RKO (cell line): ENCODE measurements around the gene RIN3.

Experiments
- DNase-seq: peaks from one replicate; pipeline ENCODE4 v3.0.0-alpha.2; 2016; ENCODE audit warnings: low spot score

Gene RIN3

DNA sequence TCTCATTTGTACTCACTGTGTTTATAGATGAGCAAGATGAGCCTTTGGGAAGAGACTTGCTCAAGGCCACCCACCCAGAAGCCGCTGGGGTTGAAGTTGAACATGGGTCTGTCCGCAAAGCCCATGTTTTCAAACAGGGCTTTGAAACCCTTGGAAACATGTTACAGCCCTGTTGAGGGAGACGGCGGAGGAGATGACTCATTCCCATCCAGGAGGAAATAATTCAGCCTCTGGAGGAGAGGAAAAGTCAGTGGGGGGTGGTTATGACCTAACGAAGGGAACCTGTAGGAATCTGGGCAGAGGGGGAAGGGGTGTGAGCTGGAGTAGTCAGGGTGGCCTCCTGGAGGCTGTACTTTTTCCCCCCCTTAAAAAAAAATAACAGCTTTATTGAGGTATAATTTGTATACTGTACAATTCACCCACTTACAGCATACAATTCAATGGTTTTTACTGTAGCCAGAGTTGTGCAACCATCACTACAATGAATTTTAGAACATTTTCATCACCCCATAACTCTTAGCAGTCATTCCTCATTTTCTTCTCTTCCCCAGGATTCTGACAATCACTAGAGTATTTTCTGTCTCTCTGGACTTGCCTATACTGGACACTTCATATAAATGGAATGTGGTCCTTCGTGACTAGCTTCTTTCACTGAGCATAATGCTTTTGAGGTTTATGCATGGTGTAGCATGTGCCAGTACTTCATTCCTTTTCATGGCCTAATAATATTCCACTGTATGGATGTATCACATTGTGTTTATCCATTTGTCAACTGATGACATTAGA, 1.9 kb upstream of the RIN3 start:
- peak; percentile 85 for DNase-seq

DNA sequence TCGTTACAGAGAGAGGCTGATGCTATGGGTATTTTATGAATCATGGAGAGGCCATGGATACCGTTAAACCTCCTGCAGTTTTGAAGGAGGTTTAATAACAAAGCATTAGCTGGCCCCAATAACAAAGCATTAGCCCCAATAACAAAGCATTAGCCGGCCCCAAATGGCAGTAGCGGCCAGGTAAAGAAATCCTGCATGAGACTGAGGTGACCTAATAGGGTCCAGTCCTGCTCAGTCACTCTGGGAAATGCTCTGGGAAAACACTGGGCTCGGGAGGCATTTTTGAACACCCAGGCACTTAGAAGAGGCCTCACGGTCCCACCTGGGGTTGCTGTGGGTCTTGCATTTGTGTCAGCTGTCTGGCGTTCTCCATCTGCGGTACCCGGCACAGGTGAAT, 776 bp upstream of the RIN3 start:
- DNase-seq, result no peak

DNA sequence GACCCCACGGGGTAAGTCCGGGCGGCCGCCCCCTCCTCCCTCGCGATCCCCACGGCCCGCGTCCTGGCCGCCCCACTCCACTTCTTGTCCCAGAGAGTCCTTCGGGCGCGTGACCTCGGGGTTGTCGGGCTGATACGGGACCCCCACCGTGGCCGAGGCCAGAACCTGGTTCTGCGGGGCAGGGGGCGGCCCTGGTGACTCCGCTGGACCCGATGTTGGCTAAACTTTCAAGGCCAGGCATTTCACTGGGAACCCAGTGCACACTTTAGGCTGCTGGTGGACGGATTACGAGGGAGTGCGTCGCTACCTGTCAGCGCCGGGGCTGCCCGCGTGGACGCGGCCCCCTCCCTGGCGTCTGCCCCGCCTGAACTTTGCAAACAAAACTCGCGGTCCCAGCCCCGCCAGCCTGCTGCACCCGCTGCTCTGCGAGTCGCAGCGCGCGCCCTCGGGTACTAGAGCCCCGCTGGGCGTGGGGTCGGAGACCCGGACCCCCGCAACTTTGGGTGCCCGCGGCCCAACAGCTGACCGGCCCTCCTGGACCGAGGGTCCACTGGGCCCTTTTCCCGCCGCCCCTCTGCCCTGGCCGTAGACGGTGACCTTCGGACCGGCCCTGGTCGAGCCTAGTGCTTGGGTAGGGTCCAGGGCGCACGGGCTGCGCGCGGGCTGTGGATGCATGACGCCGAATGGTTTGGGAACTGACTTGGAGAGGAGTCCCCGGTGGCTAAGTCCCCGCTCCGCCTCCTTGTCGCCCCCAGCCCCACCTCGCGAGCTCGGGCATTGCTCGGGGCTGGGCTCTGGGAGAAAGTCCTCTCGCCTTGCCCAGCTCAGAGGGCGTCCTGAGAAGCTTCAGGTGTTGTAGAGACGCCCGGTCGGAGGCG, 624 bp downstream of the RIN3 start:
- DNase-seq, result peak; percentile 35

DNA sequence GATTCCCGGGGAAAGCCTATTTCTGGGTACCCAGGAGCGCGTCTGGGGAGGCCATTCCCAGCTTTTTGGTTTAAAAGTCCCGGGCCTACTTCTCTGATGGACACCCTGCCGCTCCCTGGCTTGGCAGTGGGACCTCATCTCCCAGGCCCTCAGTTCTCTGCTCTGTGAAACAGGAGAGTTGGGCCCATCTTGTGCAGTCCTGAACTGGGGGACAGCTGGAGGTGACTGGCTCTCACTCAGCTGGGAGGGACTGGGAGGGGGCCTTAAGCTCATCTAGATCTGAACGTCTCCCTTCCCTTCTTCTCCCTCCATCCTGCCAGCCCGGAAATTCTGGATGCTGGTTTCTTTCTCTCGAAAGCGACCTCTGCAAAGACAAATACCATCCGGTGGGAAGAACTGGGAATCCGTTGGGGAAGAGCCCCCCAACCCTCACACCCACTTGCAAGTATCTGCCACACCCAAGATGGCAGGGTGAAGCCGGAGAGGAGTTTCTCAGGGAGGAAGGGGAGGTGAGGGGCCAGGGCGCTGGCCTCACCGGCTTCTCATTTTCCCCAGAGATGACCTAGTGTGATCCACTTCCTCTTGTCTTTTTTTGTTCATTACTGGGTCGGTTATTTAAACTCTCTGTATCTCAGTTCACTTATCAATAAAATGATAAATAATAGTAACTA, 1.4 kb downstream of the RIN3 start:
- peak; percentile 12 for DNase-seq

DNA sequence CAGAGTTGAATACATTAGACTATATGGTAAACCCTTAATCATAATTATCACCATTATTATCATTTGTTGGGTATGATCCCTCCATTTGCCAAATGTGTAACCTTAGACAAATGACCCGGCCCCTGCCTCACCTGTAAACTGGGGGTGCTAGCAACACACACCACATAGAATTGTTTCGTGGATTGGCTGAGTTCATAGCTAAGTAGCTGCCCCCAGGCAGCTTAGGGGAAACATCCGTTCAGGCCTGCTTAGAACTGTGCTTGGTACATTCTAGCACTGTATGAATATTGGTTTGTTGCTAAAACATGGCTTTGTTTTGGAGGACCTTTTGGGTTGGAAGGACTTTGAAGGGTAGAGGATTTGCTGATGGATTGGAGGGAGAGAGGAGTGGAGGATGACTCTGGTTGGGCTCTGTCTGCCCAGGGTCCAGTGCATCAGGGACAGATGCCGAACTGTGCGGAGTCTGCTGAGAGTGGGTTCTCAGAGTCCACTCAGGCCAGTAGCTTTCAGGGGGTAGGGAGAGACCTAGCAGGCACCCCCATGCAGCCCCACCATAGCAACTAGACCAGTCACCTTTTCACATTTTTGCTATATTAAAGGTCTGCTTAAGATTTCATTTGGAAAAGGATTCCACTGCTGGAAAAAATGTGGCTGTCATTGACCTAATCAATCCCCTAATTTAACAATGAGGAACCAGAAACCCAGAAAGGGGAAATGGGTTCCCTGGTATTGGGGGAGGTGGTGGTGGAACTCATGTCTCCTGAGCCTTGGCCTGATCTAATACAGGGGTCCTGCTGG, 2.2 kb downstream of the RIN3 start:
- DNase-seq, result no peak

DNA sequence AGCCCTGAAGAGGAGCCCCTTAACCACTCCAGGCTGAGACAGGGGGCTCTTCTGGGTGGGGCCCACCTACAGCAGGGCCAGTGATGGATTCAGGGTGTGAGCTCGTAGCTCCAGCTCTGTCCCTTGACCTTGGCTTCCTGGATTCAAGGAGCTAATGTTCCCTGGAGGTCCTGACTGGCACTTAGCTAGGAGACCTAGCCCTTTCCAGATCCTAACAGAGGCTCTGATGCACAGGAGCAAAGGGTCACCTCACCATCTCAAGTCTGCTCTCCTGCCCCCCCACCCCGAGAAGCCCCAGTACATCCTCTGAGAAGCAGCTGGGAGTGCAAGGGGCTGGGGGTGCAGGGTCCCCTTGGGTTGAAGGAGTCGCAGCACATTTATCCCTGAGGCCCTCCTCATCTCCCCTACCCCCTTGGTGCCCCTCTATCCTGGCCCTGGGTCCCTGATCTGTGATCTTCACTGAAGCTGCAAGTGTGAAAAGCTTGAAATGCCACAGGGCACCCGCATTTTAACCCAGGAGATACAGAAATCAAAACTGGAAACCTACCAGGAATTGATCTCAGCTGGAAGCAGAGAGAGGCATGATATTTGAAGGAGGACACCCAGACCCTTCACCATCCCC, 2.9 kb downstream of the RIN3 start:
- no peak for DNase-seq

DNA sequence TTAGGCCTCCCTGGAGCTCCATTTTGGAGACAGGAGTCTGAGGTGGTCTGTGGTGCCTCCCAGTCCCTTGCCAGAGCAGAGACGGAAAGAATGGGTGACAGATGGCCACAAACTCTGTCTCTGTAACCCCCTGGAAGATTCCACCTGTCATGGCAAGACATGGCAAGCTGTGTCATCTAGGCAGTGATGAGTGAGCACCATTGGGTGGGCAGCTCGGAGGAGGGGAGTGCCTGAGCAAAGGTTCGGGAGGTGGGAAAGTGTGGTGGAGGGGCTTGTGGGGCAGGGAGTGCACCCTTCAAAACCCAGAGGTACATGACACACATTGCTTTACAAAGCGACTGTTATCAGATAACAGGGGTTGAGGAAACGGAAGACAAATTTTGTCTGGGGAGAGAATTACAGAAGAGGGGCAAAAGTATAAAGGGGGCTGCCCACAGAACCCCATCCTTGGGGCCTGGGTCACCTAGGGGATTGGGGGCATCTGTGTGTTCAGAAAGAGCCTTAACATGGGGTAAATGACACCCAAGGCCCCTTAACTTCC, 3.5 kb downstream of the RIN3 start:
- no peak for DNase-seq

DNA sequence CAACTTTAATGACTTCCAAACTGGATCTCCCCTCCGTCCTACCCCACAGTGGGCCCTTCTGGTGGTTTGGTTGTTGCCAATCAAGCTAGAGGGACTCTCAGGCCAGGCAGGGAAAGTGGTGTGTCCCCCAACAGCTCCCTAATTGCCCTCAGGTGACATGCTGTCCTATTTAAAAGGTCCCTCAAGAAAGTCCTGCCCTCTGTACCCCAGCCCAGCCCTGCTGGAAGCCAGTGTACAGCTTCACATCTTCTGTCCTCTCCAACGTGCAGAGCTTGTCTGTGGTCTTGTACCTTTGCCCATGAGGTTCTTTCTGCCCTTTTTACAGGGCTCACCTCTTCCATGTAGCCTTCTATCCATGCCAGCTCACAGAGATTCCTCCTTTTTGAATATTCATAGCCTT, 4.2 kb downstream of the RIN3 start:
- no peak for DNase-seq

DNA sequence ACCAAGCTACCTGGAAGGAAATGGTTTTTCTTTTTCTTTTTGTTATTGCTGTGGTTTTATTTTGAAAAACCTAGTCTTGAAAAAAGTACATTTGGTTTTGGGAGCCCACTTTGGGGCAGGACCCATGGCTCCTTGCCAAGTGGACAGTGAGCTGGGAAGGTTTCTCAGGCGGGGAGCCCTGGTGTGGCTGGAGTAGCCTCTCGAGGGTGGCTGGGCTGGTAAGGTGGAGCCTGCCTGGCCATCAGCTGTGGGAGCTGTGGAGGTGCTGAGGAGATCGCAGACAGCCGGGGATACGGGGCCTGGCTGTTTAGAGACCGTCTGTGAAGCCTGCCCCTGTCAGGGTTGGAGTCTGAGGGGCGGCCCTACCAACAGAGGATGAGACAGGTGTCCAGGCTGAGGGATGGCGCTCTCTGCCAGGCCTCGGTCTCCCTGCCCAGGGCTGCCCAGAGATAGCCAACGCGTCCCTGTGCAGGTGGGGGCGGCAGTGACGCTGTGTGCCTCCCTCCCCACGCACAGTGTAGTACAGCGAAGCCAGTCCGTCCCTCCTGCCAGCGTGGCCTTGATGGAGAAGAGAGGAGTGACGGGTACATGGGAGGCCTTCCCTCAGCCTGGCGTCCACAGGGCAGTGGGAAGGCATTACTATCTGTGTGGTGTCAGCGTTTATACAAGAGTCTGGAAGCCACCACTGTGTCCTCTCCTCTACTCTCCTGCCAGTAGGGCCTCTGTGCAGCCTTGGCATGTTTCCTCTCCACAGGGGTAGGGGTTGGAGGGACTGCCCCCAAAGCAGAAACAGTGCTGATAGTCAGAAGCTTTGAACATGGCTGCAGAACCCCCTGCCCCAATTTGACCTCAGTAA, 5.9 kb downstream of the RIN3 start:
- DNase-seq, result no peak

DNA sequence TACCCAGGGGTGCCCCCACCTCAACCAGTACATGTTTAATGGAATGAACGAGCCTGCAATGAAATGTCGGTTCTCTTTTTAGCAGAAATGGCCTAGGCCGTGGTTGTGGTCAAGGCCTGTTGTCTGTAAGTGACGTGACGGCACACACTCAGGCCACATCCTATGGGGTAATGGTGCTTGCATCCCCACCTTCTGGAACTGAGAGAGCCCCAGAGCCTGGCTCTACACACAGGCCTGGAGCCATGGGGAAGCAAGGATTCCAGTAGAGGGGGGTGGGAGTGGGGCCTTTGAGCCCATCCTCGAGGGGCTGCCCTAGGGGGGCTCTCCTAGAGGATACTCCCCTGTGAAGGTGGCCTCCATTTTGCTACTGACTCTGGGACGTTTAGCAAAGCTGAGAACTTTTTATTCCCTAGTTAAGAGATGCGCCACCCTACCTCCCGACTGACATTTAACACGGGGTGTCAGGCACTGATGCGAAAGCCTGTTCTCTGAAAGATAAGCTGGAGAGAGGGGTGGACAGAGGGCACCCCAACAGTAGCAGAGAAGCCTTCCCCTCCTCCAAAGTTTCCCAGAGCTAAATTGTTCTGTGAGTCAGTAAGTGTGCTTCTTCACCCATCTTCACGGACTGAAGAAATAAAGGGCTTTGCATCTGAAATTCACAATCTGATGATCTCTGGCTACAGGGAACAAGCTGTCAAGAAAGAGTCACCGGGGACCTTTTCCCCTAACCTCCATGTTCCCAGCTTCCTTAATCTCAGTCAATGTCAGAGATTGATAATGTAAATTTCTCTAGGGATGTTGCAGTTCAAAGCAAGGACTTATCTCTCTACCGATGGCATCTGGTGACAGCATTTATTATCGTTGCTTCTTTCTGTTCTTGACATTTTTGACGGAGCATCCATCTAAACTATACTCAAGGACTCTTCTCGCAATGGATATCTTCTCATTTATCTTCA, 6.8 kb downstream of the RIN3 start:
- no peak for DNase-seq

DNA sequence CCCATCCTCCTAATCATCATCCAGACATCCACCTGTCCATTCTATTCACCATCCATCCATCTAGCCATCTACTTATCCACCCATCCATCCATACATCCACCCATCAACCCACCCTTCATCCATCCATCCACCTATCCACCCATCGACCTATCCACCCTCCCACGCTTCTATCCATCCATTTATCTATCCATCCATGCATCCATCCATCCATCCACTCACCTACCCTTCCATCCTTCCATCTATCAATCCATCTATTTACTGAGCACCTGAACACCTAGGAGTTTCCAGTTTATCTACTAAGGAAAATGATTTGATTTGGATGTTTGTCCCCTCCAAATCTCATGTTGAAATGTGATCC, 7.5 kb downstream of the RIN3 start:
- no peak for DNase-seq

DNA sequence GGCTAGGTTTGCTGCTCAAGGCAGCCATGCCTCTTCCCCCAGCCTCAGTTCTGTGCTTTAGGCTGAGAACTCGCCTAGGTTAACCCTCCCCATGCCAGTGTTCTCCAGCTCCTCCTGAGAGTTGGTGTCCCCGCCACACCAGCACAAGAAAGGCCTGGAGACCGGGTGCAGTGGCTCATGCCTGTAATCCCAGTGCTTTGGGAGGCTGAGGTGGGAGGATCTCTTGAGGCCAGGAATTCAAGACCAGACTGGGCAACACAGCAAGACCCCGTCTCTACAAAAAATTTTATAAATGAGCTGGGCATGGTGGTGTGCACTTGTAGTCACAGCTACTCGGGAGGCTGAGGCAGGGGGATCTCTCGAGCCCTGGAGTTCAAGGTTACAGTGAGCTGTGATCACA, 10.2 kb downstream of the RIN3 start:
- DNase-seq, result no peak

DNA sequence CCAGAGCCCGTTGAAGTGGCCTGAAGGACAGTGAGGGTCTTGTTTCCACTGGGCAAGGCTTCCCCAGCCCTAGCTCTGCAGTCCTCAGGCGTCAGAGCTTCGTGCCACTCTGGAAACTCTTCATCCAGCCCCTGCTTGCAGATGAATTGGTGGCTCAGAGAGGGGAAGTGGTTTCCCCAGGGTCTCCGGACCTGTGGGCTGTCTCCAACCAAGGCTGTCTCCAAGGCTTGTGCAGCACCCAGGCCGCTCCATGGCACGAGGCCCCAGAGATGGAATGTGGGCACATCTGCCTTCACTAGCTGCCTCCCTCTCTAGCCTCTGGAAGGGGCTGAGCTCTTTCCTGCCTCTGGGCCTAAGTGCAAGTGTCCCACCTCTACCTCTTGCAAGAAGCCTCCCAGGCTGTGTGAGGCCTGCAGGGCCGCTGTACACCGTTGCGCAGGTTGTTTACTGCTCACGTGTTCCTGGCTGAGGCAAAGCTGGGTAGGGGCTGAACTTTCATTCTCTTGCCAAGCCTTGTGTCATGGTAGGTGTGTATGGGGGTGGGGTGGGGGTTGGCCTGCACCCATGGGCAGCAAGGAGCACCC, 11.1 kb downstream of the RIN3 start:
- no peak for DNase-seq

DNA sequence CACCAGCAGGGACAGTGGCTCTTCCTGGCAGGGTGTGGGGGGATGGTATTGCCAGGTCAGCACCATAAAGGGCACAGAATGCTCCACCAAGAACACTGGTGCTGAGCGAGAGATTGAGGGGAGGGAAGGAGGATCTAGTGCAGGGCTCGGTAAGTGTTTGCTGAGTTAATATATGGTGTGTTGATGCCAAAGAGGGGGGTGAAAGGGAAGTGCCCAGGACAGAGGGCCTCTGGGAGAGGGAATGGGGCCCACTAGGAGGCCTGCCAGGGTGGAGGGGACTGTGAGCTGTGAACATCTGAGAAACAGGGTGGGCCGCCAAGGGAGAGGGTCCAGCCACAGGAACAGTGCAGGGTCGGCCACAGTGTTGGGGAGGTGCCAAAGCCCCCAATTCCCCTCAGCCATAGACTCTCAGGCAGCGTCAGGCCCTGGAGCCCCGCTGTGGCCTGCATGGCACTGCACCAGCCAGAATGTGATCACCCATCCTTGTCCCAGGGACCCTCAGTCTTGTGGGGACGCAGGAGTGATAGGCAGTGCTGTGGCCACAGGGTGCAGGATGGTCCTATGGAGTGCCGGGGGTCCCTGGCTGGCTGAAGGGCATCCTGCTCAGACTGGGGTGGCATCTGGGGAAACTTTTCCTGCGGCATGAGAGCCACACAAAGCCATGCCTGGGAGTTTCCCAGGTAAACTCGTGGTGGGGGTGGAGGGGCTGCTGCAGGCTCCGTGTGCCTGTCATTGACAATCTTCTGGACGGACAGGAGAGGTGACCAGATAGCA, 11.9 kb downstream of the RIN3 start:
- DNase-seq, result no peak

DNA sequence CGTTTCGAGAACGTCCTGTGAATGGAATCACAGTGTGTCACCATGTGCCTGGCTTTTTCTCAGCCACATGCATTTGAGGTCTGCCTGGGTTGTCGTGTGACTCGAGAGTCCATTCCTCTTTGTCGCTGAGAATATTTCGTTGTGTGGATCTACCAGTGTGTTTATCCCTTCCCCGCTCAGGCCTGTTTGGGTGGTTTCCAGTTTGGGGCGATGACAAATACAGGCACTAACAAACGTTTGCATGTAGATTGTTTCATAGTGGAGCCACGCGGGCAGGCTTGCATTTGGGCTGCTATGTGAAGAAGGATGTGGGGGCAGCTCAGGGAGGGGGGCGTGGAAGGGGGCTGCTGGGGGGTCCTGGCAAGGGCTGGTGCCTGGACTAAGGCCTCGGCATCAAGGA, 14.1 kb downstream of the RIN3 start:
- DNase-seq, result no peak

DNA sequence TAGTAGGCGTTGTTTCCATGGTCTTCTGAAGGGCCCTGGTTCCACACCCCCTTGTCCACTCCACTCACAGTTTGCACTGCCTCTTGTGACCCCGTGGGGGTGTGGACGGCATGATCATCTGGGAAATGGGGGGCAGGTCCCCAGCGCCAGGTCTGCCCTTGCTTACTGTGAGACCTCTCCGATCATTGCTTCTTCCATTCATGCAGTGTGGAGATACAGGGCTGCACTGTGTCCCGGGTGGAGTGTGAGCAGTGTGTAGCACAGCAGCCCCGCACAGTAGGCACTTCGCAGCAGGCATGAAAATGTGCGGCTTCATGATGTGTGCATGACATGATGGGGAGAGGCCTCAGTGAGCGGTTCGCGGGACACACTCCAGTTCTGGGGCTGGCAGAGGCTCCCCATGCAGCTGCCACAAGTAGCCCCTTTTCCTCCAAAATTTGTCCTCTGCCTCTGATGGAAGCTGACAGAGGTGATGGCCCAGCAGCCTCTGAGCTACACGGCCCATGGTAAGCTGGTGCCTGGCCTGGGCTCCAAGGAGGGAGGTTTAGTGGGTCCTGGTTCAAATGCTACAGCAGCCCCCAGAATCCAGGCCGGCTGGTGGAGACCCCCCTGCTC, 15.0 kb downstream of the RIN3 start:
- DNase-seq, result no peak

DNA sequence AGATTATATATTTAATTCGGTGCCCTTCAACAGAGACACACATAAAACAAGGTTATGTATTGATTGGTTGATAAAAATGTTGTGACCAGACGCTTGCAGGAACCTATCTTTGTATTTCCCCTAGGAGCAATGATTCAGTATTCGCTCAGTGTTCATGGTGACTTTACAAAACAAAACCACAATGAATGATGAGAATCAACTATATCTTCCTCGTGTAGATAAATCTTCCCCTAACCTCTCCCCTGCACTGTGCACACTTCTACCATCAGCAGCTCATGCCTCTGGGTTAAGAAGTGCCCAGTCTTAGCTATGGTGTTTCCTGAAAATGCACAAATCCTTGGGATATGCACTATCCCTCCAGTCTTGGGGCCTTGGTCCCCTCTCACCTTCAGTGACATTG, 16.3 kb downstream of the RIN3 start:
- DNase-seq, result no peak
